ENCODE data around the gene CYP2S1.

The CYP2S1 gene

GRCh38 chr19:41195675-41196497 lies 2.9 kb downstream of the CYP2S1 start:
- no peak for DNase-seq

GRCh38 chr19:41198559-41198958 lies 5.5 kb downstream of the CYP2S1 start:
- no peak for DNase-seq

GRCh38 chr19:41203371-41203770 lies 10.4 kb downstream of the CYP2S1 start:
- DNase-seq, result no peak

GRCh38 chr19:41204338-41204737 lies 11.3 kb downstream of the CYP2S1 start:
- DNase-seq, result peak; percentile 81 to 87

- DNase-seq, result peak in 1 of 2 experiments; percentile 14
Measured at GRCh38 chr19:41205995-41206394, 13.0 kb downstream of the CYP2S1 start.

GRCh38 chr19:41206456-41206855 lies 13.4 kb downstream of the CYP2S1 start:
- no peak for DNase-seq

- DNase-seq, result no peak
Measured at GRCh38 chr19:41206926-41207750, 14.1 kb downstream of the CYP2S1 start.

GRCh38 chr19:41214161-41214560 lies 21.1 kb downstream of the CYP2S1 start:
- DNase-seq, result no peak

- DNase-seq, result no peak
Measured at GRCh38 chr19:41217741-41218140, 24.7 kb downstream of the CYP2S1 start.

- no peak for DNase-seq
Measured at GRCh38 chr19:41218249-41218614, 25.2 kb downstream of the CYP2S1 start.

- DNase-seq, result no peak
Measured at GRCh38 chr19:41218615-41219507, 25.8 kb downstream of the CYP2S1 start, which contains the start of gene AXL. Gene AXL (plus strand): TSS chr19:41219223. CDS start chr19:41219393, 170 bp downstream.

- no peak for DNase-seq
Measured at GRCh38 chr19:41219924-41220567, 27.0 kb downstream of the CYP2S1 start.

- DNase-seq, result no peak
Measured at GRCh38 chr19:41220811-41221210, 27.8 kb downstream of the CYP2S1 start.

GRCh38 chr19:41221514-41222205 lies 28.6 kb downstream of the CYP2S1 start:
- no peak for DNase-seq

- DNase-seq, result no peak
Measured at GRCh38 chr19:41222240-41222639, 29.2 kb downstream of the CYP2S1 start.

- DNase-seq, result no peak
Measured at GRCh38 chr19:41223431-41224234, 30.6 kb downstream of the CYP2S1 start.

GRCh38 chr19:41224632-41225031 lies 31.6 kb downstream of the CYP2S1 start:
- no peak for DNase-seq

- DNase-seq, result peak; percentile 45 to 62
Measured at GRCh38 chr19:41225238-41226052, 32.4 kb downstream of the CYP2S1 start.

- DNase-seq, result peak; percentile 50 to 61
Measured at GRCh38 chr19:41226053-41226873, 33.2 kb downstream of the CYP2S1 start.

Measured in activated CD4-positive, alpha-beta T cell treated with anti-CD3 and anti-CD28 coated beads, Interleukin-2, amount 50 U/mL, for 48 hours (primary cell).